Measurements from ENCODE around the gene MAGI1.

DNA sequence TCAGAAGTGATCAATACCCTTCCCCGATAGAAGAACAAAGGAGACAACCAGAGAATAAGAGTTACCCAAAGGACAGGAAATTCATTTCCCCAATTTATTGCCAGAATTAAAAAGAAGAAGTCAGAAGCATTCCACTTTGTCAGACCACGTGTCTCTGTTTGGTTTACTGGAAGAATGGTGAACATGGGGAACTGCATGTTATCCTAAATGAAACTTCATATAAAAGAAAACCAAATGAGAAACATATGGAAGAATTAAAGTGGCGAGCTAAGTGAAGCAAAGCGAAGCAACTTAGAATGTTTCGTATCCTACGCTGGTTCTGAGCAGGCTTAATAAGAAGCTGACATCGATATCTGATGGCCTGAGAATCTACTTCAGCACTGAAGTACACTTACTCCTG lies 190.7 kb downstream of the MAGI1 start:
- TF ChIP-seq SNAI2 (CRISPR knock-in tag; IDR thresholded peaks at IDR 0.05): no peak
- no peak for TF ChIP-seq ZNF70 (CRISPR knock-in tag; IDR thresholded peaks at IDR 0.05)
- TF ChIP-seq, protein P1, sequence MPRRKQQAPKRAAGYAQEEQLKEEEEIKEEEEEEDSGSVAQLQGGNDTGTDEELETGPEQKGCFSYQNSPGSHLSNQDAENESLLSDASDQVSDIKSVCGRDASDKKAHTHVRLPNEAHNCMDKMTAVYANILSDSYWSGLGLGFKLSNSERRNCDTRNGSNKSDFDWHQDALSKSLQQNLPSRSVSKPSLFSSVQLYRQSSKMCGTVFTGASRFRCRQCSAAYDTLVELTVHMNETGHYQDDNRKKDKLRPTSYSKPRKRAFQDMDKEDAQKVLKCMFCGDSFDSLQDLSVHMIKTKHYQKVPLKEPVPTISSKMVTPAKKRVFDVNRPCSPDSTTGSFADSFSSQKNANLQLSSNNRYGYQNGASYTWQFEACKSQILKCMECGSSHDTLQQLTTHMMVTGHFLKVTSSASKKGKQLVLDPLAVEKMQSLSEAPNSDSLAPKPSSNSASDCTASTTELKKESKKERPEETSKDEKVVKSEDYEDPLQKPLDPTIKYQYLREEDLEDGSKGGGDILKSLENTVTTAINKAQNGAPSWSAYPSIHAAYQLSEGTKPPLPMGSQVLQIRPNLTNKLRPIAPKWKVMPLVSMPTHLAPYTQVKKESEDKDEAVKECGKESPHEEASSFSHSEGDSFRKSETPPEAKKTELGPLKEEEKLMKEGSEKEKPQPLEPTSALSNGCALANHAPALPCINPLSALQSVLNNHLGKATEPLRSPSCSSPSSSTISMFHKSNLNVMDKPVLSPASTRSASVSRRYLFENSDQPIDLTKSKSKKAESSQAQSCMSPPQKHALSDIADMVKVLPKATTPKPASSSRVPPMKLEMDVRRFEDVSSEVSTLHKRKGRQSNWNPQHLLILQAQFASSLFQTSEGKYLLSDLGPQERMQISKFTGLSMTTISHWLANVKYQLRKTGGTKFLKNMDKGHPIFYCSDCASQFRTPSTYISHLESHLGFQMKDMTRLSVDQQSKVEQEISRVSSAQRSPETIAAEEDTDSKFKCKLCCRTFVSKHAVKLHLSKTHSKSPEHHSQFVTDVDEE (CRISPR knock-in tag; IDR thresholded peaks at IDR 0.05): no peak
- TF ChIP-seq, protein P2, sequence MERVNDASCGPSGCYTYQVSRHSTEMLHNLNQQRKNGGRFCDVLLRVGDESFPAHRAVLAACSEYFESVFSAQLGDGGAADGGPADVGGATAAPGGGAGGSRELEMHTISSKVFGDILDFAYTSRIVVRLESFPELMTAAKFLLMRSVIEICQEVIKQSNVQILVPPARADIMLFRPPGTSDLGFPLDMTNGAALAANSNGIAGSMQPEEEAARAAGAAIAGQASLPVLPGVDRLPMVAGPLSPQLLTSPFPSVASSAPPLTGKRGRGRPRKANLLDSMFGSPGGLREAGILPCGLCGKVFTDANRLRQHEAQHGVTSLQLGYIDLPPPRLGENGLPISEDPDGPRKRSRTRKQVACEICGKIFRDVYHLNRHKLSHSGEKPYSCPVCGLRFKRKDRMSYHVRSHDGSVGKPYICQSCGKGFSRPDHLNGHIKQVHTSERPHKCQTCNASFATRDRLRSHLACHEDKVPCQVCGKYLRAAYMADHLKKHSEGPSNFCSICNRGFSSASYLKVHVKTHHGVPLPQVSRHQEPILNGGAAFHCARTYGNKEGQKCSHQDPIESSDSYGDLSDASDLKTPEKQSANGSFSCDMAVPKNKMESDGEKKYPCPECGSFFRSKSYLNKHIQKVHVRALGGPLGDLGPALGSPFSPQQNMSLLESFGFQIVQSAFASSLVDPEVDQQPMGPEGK (CRISPR knock-in tag; IDR thresholded peaks at IDR 0.05; ENCODE audit: borderline replicate concordance): no peak
- TF ChIP-seq, protein P3, sequence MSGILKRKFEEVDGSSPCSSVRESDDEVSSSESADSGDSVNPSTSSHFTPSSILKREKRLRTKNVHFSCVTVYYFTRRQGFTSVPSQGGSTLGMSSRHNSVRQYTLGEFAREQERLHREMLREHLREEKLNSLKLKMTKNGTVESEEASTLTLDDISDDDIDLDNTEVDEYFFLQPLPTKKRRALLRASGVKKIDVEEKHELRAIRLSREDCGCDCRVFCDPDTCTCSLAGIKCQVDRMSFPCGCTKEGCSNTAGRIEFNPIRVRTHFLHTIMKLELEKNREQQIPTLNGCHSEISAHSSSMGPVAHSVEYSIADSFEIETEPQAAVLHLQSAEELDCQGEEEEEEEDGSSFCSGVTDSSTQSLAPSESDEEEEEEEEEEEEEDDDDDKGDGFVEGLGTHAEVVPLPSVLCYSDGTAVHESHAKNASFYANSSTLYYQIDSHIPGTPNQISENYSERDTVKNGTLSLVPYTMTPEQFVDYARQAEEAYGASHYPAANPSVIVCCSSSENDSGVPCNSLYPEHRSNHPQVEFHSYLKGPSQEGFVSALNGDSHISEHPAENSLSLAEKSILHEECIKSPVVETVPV (CRISPR knock-in tag; IDR thresholded peaks at IDR 0.05): no peak
- no peak for TF ChIP-seq CSDC2 (CRISPR knock-in tag; IDR thresholded peaks at IDR 0.05)
- TF ChIP-seq ZFP30 (CRISPR knock-in tag; IDR thresholded peaks at IDR 0.05): no peak
